ENCODE data around the gene CAST. TPM values are rescaled to one million over a fixed set of nuclear protein-coding genes. Genes with fewer than 3 reads are reported as not detected.

The CAST gene
- total and polyA plus RNA-seq, 5 donors: 222 to 594 (median 565) TPM

DNA sequence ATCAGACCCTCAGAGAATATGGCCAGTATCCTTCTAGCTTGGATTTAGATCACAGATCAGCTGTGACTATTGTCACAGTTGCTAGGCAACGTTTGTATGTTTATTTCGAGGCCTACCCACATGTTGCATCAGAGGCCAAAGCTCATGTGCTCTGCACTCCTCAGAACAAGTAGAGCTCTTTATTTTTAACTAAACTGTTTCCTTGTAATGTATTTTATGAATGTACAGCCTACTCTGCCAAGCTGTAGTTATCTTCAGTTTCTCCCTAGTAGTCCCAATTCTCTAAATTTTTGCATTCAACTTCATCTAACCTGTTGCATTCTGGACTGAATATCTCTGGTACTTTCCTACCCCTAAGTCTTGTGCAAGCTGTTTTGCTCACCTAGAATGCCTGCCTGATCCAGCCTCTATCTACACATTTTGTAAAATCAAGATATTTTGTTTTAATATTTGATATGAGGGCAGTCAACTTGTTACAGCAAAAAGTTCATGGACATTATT is 52.8 kb downstream of the CAST start:
- ATAC-seq (peak; percentile 82 to 87), DNase-seq (peak in 1 of 3 donors; percentile 53)
- Histone ChIP-seq H3K9me3 (ENCODE audit: control insufficient read depth, low read length) (no peaks in the 10 kb centered on the region), H3K4me1 (ENCODE audit: control insufficient read depth, insufficient read depth, low read length) (peaks cover 18% of the 10 kb centered on the region), H3K27me3 (ENCODE audit: control insufficient read depth, insufficient read depth) (no peaks in the 10 kb centered on the region), H3K4me3 (ENCODE audit: low read length) (no peak overlapping the region), H3K27ac (ENCODE audit: low read length) (peak overlapping the region; percentile 83)
- under 1% methylated on average over 2 of the region's 2 CpGs for WGBS
- intact Hi-C loops (cut with DNase I): no loop called here

DNA sequence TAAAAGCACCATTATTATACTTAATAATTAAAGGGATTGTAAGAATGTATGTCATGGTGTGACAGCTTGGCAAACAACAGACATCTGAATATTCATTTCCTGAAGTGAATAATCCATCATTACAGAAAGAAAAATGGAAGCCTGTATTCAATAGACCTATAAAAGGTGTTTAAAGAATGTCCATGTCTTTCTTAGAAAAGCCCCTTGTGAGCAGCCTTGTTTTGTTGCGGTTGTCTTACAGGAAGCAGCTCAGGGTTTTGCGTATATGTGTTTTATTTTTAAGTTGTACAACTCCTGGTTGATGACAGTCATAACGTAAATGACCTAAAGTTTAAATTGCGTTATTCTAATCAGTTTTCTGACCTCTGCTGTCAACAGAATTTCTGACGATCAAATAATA is 53.8 kb downstream of the CAST start:
- intact Hi-C loops (cut with DNase I): no loop called here
- H3K27ac ChIP-seq (ENCODE audit: low read length): peak overlapping the region; percentile 21
- DNase-seq: no peak
- H3K27me3 ChIP-seq (ENCODE audit: control insufficient read depth, insufficient read depth): no peaks in the 10 kb centered on the region
- no peak for ATAC-seq
- no peak overlapping the region for H3K4me3 ChIP-seq (ENCODE audit: low read length)
- H3K4me1 ChIP-seq (ENCODE audit: control insufficient read depth, insufficient read depth, low read length): peaks cover 18% of the 10 kb centered on the region
- H3K9me3 ChIP-seq (ENCODE audit: control insufficient read depth, low read length): no peaks in the 10 kb centered on the region
- WGBS: 73% methylated on average over 5 of the region's 5 CpGs

DNA sequence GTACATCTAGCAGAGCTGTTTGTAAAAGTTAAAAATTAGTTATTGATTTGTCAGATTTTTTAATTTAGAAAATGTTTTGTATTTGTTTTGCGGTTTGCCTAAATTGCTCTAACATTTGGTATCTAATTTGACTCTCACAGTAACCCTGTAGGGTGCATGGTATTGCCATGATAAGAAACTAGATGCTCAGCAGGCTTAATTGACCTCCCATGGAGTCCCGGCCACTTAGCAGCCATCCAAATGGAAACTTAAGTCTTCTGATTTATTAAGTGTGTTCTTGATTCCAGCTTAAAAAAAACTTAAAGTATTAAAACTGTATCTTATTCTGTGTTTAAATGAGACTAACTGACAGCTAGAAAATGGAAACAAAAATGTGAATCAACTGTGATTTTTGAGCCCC is 54.5 kb downstream of the CAST start:
- ATAC-seq: no peak
- no peak overlapping the region for H3K27ac ChIP-seq (ENCODE audit: low read length)

DNA sequence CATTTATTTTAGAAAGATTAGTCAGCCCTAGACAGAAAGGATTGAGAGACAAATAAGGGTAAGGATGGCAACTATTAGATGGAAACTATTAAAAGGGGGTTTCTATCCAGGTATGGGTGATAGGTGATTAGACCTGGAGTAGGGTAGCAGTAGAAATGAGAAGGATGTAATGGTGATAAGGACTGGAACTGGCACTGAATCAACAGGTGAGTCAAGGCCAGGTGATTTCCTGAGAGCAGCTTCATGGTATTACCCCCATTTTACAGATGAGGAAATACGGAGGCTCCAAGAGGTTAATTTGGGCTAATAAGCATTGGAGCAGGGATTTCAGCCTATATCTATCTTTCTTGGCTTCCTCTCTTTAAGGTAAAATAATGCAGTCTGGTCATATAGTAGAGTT is 55.7 kb downstream of the CAST start:
- Histone ChIP-seq H3K27ac (ENCODE audit: low read length) (peak overlapping the region; percentile 20), H3K9me3 (ENCODE audit: control insufficient read depth, low read length) (no peaks in the 10 kb centered on the region), H3K4me1 (ENCODE audit: control insufficient read depth, insufficient read depth, low read length) (peaks cover 21% of the 10 kb centered on the region), H3K4me3 (ENCODE audit: low read length) (no peak overlapping the region), H3K27me3 (ENCODE audit: control insufficient read depth, insufficient read depth) (no peaks in the 10 kb centered on the region)
- ATAC-seq (no peak), DNase-seq (no peak)
- intact Hi-C loops (cut with DNase I): no loop called here
- WGBS: 98% methylated on average over 1 of the region's 1 CpG

More for the DNA sequence above, 54.5 kb downstream of the CAST start:
- 47% methylated on average over 2 of the region's 2 CpGs for WGBS
- peaks cover 21% of the 10 kb centered on the region for H3K4me1 ChIP-seq (ENCODE audit: control insufficient read depth, insufficient read depth, low read length)
- H3K9me3 ChIP-seq (ENCODE audit: control insufficient read depth, low read length): no peaks in the 10 kb centered on the region
- intact Hi-C loops (cut with DNase I): no loop called here
- H3K4me3 ChIP-seq (ENCODE audit: low read length): no peak overlapping the region
- no peak for DNase-seq
- no peaks in the 10 kb centered on the region for H3K27me3 ChIP-seq (ENCODE audit: control insufficient read depth, insufficient read depth)

DNA sequence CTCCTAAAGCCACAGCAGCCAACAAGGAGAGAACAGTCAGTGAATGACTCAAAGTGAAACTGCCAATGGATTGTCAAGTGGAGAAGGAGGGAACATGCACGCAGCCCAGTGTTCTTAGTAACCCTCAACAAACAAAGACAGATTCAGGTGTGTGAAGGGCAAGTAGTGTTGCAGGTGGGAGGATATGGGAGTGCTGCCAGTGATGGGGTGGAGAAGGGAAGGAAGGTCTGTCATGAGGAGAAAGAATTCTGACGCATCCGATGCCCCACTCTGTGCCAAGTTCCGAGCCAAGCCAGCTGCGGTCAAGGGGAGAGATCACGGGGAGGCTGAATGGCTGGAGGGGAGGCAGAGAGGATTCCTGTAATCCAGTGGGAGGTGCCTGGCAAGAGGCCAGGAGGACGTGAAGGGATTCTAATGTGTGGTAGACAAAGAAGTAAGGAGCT is 56.5 kb downstream of the CAST start:
- 52% methylated on average over 7 of the region's 7 CpGs for WGBS

DNA sequence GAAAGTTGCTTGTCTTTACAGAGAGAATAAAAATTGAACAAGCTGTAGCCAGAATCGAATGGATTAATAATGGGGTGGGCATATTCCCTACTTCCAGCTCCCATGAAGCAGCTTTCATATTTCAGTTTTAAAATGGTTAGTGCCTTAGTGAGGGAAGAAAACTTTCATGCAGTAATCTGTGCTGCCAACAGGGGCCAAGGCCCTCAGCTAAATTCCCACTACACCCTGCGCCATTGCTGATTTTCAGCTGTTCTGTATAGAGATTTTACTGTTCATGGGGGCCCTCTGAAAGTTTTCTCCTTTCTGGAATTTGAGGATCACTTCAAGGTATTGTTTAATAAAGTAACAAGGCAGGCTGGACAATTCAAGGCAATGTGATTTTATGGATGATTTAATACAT is 58.2 kb downstream of the CAST start:
- WGBS: 97% methylated on average over 2 of the region's 2 CpGs
- ATAC-seq: no peak
- intact Hi-C loops (cut with DNase I): no loop called here
- peaks cover 16% of the 10 kb centered on the region for H3K4me1 ChIP-seq (ENCODE audit: control insufficient read depth, insufficient read depth, low read length)
- H3K27ac ChIP-seq (ENCODE audit: low read length): no peak overlapping the region
- DNase-seq: no peak
- no peaks in the 10 kb centered on the region for H3K27me3 ChIP-seq (ENCODE audit: control insufficient read depth, insufficient read depth)
- H3K4me3 ChIP-seq (ENCODE audit: low read length): no peak overlapping the region
- H3K9me3 ChIP-seq (ENCODE audit: control insufficient read depth, low read length): no peaks in the 10 kb centered on the region

More for the DNA sequence above, 56.5 kb downstream of the CAST start:
- no peaks in the 10 kb centered on the region for H3K27me3 ChIP-seq (ENCODE audit: control insufficient read depth, insufficient read depth)
- H3K4me3 ChIP-seq (ENCODE audit: low read length): no peak overlapping the region
- peaks cover 21% of the 10 kb centered on the region for H3K4me1 ChIP-seq (ENCODE audit: control insufficient read depth, insufficient read depth, low read length)
- ATAC-seq (peak; percentile 47 to 55), DNase-seq (peak; percentile 65 to 80 (median 68))
- H3K27ac ChIP-seq (ENCODE audit: low read length): peak overlapping the region; percentile 42
- intact Hi-C loops (cut with DNase I): no loop called here
- H3K9me3 ChIP-seq (ENCODE audit: control insufficient read depth, low read length): no peaks in the 10 kb centered on the region

DNA sequence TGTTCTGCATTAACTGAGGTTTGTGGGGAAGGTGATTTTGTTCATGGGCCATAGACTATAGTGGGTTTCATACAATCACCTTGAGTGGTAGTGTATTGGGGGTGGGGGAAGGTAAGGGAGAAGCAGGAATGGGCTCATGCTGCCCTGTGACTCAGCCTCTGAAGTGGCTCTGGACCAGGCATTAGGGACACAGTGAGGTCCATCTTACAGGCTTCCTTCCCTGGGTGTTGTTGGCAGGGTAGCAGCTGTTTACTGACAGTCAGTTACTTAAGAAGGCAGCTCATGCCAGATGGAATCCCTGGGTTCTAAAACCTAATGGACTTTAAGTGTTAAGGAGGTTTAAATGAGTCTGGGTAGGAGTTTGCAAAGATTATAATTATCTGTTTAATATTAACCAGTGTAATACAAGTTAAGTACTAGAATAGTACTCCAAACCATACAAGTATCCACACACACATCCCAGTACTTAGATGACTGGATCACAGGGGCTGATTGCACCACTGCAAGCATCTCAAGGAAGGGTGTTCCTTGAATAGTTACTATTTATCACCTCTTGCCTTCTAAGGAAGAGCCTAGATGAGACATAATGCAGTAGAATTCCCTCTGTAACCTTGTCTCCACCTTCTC is 59.3 kb downstream of the CAST start:
- ATAC-seq: peak; percentile 60 to 77
- intact Hi-C loops (cut with DNase I): no loop called here
- peaks cover 16% of the 10 kb centered on the region for H3K4me1 ChIP-seq (ENCODE audit: control insufficient read depth, insufficient read depth, low read length)
- no peaks in the 10 kb centered on the region for H3K9me3 ChIP-seq (ENCODE audit: control insufficient read depth, low read length)
- peak overlapping the region; percentile 64 for H3K27ac ChIP-seq (ENCODE audit: low read length)
- peak in 2 of 3 donors; percentile 32 to 72 for DNase-seq
- no peak overlapping the region for H3K4me3 ChIP-seq (ENCODE audit: low read length)
- H3K27me3 ChIP-seq (ENCODE audit: control insufficient read depth, insufficient read depth): no peaks in the 10 kb centered on the region

DNA sequence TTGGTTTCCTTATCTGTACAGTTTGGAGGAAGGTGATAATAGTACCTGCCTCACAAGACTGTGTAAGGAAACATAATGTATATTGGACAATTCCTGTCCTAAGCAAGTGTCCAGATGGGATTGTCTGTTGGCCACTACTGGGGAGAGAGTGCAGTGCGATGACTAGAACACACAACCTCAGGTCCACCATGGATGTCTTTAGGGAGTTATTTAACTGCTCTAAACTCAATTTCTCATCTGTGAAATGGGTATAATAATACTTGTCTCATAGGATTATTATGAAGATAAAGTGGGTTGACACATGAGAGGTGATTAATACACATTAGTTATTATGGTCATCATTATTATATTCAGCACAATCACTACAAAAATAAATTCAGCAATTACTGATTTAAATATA is 63.1 kb downstream of the CAST start:
- H3K27ac ChIP-seq (ENCODE audit: low read length): no peak overlapping the region
- no peak overlapping the region for H3K4me3 ChIP-seq (ENCODE audit: low read length)
- 98% methylated on average over 1 of the region's 1 CpG for WGBS
- H3K27me3 ChIP-seq (ENCODE audit: control insufficient read depth, insufficient read depth): no peaks in the 10 kb centered on the region
- intact Hi-C loops (cut with DNase I): no loop called here
- DNase-seq (no peak), ATAC-seq (no peak)
- peaks cover 3% of the 10 kb centered on the region for H3K4me1 ChIP-seq (ENCODE audit: control insufficient read depth, insufficient read depth, low read length)
- H3K9me3 ChIP-seq (ENCODE audit: control insufficient read depth, low read length): no peaks in the 10 kb centered on the region

DNA sequence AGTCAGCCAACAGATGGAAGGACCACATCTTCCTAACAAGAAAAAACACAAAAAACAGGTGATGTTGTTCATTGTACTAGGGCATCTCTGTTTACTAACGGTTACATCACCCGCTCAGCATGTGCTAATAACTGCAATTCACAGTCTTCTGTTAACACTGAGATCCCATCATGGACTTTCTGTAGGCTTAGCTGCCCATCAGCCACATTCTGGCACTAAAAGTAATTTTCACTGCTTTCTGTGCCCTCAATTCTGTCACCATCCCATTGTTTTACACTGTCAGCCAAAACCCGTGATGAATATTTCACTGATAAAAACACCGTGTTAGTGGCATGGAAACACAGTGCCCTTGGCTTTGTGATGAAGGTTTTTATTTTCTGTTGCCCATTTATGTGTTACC is 64.6 kb downstream of the CAST start:
- Histone ChIP-seq H3K27me3 (ENCODE audit: control insufficient read depth, insufficient read depth) (no peaks in the 10 kb centered on the region), H3K4me1 (ENCODE audit: control insufficient read depth, insufficient read depth, low read length) (peaks cover 2% of the 10 kb centered on the region), H3K9me3 (ENCODE audit: control insufficient read depth, low read length) (no peaks in the 10 kb centered on the region), H3K27ac (ENCODE audit: low read length) (no peak overlapping the region), H3K4me3 (ENCODE audit: low read length) (no peak overlapping the region)
- DNase-seq: no peak
- peak; percentile 71 to 82 for ATAC-seq
- intact Hi-C loops (cut with DNase I): no loop called here
- 54% methylated on average over 4 of the region's 4 CpGs for WGBS

DNA sequence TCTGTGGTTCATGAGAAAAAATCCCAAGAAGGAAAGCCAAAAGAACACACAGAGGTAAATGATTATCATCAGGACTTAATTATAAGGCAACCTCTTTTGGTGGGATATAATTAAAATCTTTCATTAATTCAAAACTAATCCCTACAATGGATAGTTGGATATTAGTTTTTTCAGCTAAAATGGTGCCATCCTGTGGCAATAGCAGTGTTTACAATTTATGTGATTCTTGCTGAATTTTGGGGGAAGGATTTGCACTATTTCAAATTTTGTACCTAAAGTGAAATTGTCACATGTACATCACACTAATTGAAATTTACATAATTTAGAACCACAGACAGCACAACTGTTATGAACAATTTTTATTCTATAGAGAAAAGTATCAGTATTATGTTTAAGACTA is 67.0 kb downstream of the CAST start:
- H3K9me3 ChIP-seq (ENCODE audit: control insufficient read depth, low read length): no peaks in the 10 kb centered on the region
- no peak overlapping the region for H3K4me3 ChIP-seq (ENCODE audit: low read length)
- H3K4me1 ChIP-seq (ENCODE audit: control insufficient read depth, insufficient read depth, low read length): peaks cover 6% of the 10 kb centered on the region
- H3K27ac ChIP-seq (ENCODE audit: low read length): no peak overlapping the region
- ATAC-seq (no peak), DNase-seq (no peak)
- no peaks in the 10 kb centered on the region for H3K27me3 ChIP-seq (ENCODE audit: control insufficient read depth, insufficient read depth)
- intact Hi-C loops (cut with DNase I): no loop called here

DNA sequence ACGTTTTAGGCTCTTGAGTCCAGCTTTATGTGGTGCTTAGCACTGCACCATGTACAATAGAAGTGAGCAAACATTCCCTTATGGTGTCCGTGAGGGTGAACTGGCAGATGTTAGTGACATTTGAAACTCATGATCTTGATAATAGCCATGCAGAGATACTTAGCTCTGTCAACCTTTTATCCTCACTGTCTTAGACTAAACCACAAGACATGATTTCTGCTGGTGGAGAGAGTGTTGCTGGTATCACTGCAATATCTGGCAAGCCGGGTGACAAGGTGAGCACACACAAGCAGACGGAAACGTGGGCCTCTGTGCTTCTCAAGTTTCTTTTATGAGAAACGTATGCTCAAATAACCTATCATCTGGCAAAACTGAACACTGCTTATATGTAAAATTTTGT is 68.4 kb downstream of the CAST start:
- DNase-seq (no peak), ATAC-seq (no peak)
- WGBS: 71% methylated on average over 6 of the region's 6 CpGs
- no peaks in the 10 kb centered on the region for H3K27me3 ChIP-seq (ENCODE audit: control insufficient read depth, insufficient read depth)
- peaks cover 9% of the 10 kb centered on the region for H3K4me1 ChIP-seq (ENCODE audit: control insufficient read depth, insufficient read depth, low read length)
- peak overlapping the region; percentile 48 for H3K27ac ChIP-seq (ENCODE audit: low read length)
- intact Hi-C loops (cut with DNase I): no loop called here
- H3K4me3 ChIP-seq (ENCODE audit: low read length): no peak overlapping the region
- H3K9me3 ChIP-seq (ENCODE audit: control insufficient read depth, low read length): no peaks in the 10 kb centered on the region

Measured in right cardiac atrium (tissue), 5 donors.